ENCODE data around the gene GABPA.
A peak's percentile ranks its signal among the peaks of the same experiment; 100 is the strongest.
"Not testable (repeated sequence)": the region's sequence is repeated elsewhere in the genome, so short reads cannot be mapped to it uniquely, and the experiment has no call there.

Gene GABPA

GRCh38 chr21:25742900-25743299, 8.1 kb downstream of the GABPA start:
- no peak for FAIRE-seq

GRCh38 chr21:25744854-25745253, 10.1 kb downstream of the GABPA start:
- no peak for FAIRE-seq

DNA sequence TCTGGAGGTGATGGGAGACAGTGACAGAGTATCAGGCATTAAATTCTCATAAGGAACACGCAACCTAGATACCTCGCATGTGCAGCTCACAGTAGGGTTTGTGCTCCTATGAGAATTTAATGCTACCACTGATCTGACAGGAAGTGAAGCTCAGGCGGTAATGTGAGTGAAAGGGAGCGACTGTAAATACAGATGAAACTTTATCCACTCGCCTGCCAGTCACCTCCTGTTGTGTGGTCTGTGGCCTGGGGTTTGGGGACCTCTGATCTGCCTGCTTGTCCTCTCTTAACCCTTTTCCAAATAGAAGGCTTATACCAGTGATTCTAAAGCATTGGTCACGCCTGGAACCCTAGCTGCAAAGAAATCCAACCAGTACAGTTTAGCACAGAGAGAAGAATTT, 15.3 kb downstream of the GABPA start:
- no peak for FAIRE-seq

DNA sequence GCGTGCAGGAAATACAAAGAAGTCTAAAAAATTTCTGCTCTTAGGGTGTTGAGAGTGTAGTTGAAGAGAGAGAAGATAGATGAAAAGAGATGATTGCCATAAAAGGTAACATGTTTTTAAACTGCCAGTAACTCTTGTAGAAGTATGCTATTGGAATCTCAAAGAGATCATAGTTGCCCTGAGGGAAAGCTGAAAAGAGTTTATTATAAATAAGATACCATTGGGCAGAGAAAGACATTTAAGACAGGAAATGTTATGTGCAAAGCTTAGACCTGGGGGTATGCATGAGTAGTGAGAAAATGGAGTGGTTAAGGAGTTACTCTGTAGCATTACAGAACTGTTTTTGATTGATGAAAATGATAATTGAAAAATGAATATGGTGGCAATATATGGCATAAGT, 17.6 kb downstream of the GABPA start:
- no peak for FAIRE-seq

DNA sequence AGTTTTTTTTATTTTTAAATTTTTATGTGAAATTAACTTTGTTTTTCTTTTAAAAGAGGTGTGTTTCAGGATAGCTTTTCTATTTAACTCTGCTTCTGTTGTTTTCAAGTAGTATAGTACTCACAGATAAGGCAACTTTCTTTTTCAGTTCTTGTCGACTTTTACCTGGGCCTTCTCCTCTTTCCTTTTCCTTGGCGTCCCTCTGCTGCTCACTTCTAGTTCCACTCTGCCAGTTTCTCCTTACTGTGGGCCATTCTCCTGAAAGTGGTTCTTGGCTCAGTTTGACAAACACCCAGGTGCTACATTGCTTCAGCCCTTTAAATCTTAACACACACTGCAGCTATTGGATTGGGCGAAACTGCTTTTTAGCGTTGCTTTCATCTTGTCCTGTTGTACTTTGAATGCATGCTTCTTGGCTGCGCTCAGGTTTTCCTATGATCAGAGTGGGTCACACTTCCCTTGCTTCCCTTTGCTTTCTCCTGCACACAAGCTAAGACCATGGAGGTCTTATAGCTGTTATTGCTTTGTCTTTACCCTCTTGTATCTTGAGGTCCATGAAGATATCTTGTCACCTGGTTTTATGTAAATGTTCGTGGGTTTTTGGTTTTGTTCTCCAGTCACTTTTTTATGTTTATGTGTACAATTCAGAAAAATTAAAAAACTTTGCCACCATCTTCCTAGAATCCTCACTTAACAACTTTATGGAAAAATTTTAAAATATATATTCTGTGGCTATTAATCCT, 21.6 kb downstream of the GABPA start:
- no peak for FAIRE-seq

DNA sequence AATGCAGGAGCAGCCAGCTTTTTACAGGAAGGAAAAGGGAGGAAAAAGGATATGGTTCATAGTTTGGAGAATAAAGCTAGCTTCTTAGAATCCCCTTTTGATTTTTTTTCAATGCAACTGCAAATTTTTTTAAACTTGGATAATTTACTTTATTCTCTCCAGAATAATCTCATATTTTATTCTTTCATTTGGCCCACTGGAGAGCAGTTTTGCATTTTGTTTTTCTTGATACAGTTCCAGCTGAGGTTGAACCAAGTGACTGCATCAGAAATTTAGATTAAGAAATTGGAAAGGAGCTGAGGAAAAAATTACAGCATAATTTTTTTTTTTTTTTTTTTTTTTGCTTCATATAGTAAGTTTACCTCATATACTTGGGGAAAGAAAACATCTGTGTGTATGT, 22.8 kb downstream of the GABPA start:
- no peak for FAIRE-seq

- no peak for FAIRE-seq
These were observed 24.8 kb downstream of the GABPA start for GRCh38 chr21:25759573-25759972.

DNA sequence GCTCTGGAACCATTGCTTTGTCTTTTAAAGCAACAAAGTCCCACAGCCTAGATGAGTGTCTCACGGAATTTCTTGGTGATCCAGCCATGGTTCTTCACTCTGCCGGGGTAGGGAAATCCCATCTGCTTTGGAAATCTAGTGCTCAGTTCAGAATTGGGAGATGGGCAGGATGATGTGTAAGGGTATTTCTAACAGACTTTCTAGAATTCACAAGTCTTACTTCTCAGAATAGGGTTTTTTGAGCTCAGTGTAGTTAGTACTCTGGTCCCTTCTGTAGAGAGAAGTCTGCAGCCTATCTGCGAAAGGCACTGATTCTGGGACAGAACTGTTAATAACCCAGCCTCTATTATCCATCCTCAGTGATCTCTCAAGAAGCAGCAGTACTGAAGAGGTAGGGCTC, 25.3 kb downstream of the GABPA start:
- no peak for FAIRE-seq

DNA sequence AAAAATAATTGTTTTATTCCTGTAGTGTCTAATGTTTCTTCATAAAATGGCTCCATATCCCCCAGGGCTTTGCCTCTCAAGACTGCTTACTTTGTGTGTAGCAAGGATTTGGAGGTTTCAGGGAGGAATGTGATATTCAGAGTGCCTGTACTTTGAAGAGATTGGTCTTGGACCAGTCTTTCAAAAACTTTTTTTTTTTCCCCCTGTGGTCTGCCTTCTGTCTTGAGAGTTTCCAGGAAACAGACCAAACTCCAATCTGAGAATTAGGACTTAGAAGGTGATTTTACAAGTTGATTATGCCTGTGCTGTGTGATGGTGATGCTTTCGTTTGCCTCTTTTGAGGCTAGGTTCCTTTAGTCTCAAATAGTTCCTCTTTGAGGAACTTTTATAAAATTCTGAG, 25.9 kb downstream of the GABPA start:
- no peak for FAIRE-seq

- FAIRE-seq: no peak
These were observed 29.3 kb downstream of the GABPA start for GRCh38 chr21:25764065-25764464.

DNA sequence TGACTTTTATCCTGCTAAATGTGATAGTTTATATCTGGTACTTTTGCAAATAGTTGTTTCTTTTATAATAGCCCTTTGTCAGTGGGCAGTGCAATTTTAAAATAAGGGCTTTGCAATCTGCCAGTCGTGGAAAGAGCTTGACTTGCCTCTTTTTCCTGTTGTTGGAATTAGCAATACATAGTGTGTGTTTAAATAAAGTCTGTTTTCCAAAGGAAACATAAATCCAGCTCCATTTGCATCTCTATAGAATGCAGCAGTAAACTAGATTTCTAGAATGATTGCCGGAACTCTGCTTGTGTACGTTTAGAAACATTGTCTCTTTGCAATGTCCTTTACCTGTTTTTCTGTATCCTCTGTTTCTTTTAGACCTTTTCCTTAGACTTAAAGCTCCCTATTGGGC, 33.1 kb downstream of the GABPA start:
- FAIRE-seq: no peak

DNA sequence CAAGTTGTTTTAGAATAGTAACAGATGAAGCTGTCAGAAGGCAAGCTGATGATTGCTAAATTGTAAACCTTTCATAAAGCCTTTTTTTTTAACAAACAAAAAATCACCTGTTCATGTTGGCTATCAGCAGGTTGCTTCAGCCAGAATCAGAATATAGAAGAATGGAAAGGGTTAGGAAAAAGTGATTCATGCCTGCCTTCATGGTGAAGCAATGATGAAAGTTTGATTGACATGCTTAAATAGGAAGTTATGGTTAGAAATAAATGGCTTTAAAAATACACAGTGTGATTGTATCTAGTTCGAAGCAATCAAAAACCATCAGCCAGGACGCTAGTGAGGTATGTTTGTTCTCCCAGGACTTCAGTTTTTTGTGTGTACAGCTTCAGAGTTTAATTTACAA, 37.9 kb downstream of the GABPA start:
- no peak for FAIRE-seq

GRCh38 chr21:25776440-25776839, 41.7 kb downstream of the GABPA start:
- no peak for FAIRE-seq

GRCh38 chr21:25778126-25778875, 43.5 kb downstream of the GABPA start:
- FAIRE-seq: not testable (repeated sequence)

- FAIRE-seq: no peak
These were observed 53.9 kb downstream of the GABPA start for GRCh38 chr21:25788677-25789076.

GRCh38 chr21:25790122-25790877, 55.5 kb downstream of the GABPA start:
- FAIRE-seq: peak; percentile 37

DNA sequence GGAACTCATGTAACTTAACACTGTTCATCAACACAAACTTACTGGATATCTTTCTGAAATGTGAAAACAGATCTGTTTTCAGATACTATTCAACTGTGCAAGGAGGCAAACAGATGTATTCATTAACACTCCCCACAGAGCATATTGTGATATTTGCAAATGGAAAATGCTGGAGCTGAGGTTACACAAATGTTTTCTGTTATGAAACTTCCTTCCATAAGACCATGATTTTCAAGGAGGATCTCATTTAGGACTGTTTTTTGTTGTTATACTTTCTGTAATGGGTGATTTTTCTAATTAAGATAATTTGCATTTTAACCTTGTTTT, 56.1 kb downstream of the GABPA start:
- no peak for FAIRE-seq

DNA sequence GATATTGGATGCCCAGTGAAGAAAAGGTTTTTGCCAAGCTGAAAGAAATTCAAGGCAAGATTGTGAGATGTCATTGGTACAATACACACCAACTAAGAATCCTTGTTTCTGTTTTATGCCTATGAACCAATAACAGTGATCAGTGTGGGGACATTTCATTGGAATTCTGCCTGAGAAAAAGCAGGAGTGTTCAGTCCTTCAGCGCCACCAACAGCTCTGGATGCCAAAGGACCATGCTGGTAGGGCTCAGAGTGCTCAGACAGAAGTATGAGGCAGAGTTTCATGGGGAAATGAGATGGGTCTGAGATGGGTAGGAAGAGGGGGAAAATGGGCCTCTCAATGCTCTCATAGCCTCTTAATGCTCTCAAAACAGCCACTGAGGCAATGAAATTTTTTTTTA, 56.5 kb downstream of the GABPA start:
- FAIRE-seq: no peak

- FAIRE-seq: peak; percentile 94
These were observed 66.6 kb downstream of the GABPA start for GRCh38 chr21:25801217-25802014.

DNA sequence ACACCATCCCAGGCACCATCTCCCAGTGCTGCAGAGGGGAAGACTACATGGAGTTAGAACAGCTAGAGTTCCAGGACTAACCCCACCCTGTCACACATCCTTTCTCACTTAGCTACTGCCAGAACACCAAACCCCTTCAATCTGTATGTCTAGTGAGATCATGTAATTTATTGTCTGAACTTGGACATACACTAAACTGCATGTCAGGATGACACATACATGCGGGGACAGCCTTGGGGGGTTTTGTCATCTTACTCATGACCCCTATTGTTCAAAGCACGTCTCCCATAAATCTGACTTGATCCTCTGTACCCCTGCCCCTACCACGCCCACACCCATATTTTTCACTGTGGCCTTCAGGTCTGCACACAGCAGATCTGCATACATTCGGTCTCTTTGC, 71.3 kb downstream of the GABPA start:
- no peak for FAIRE-seq

- no peak for FAIRE-seq
These were observed 72.4 kb downstream of the GABPA start for GRCh38 chr21:25807191-25807590.

DNA sequence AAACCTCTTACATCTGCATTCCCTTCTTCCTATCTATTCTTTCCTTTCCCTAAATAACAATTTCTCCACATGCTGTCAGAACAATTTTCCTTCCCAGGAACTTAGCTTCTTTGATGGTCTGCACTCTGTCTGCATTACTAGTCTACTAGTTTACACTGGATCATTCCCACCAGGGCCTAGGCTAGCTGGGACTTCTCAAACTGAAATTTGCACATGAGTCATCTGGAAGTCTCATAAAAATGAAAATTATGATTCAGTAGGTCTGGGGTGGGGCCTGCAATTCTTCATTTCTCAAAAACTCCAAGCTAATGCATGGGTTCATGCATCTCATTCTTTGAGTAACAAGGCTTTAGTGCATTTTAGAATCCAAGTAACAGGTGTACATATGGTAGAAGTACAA, 74.2 kb downstream of the GABPA start:
- FAIRE-seq: no peak

- FAIRE-seq: no peak
These were observed 76.4 kb downstream of the GABPA start for GRCh38 chr21:25811186-25811585.

All from G401.6 (cell line).